SK-N-SH treated with all-trans-retinoic acid at 6 μM for 48 hours (cell line): ENCODE results near the gene AEBP2.

Experiments used
- ATAC-seq: fragments of 200-7000 bp; cut with Tn5 transposase; 3 replicates; pipeline ENCODE4 v1.9.1; 2020; ENCODE audit warnings: mild to moderate bottlenecking, moderate library complexity
- ARNTL ChIP-seq: fragments of 450-650 bp; formaldehyde crosslinking; IDR thresholded peaks from 2 replicates; pipeline ENCODE4 v1.5.0; 2020; ENCODE audit warnings: low read depth, mild to moderate bottlenecking, moderate library complexity, borderline replicate concordance
- BACH2 ChIP-seq: fragments of 250-450 bp; sonication (Bioruptor Pico); IDR thresholded peaks from 2 replicates; pipeline ENCODE4 v1.9.0; 2021; ENCODE audit warnings: mild to moderate bottlenecking, borderline replicate concordance
- ISL1 ChIP-seq: fragments of 250-450 bp; sonication (Bioruptor Pico); IDR thresholded peaks from 2 replicates; pipeline ENCODE4 v2.1.2; 2022; ENCODE audit warnings: mild to moderate bottlenecking, moderate library complexity
- OSR1 ChIP-seq: fragments of 250-450 bp; sonication (Bioruptor Pico); IDR thresholded peaks from 2 replicates; pipeline ENCODE4 v1.8.0; 2022; ENCODE audit warnings: moderate library complexity, mild to moderate bottlenecking, inconsistent platforms
- PATZ1 ChIP-seq: fragments of 250-450 bp; sonication (Bioruptor Pico); IDR thresholded peaks from 2 replicates; pipeline ENCODE4 v1.8.0; 2020; ENCODE audit warnings: mild to moderate bottlenecking, moderate library complexity, borderline replicate concordance
- POU6F1 ChIP-seq: fragments of 250-450 bp; sonication (Bioruptor Pico); IDR thresholded peaks from 2 replicates; pipeline ENCODE4 v1.8.0; 2021; ENCODE audit warnings: low read depth, mild to moderate bottlenecking, moderate library complexity, borderline replicate concordance
- RARB ChIP-seq: fragments of 250-450 bp; sonication (Bioruptor Pico); IDR thresholded peaks from 2 replicates; pipeline ENCODE4 v1.8.0; 2021; ENCODE audit warnings: mild to moderate bottlenecking, moderate library complexity
- SNAI2 ChIP-seq: fragments of 250-450 bp; sonication (Bioruptor Pico); IDR thresholded peaks from 2 replicates; pipeline ENCODE4 v1.5.0; 2020; ENCODE audit warnings: mild to moderate bottlenecking, moderate library complexity
- TCF4 ChIP-seq: fragments of 250-450 bp; sonication (Bioruptor Pico); IDR thresholded peaks from 2 replicates; pipeline ENCODE4 v1.8.0; 2021; ENCODE audit warnings: mild to moderate bottlenecking, moderate library complexity, borderline replicate concordance
- TOX ChIP-seq: fragments of 250-450 bp; sonication (Bioruptor Pico); IDR thresholded peaks from 2 replicates; pipeline ENCODE4 v1.8.0; 2021; ENCODE audit warnings: mild to moderate bottlenecking, moderate library complexity, borderline replicate concordance
- ZC3H10 ChIP-seq: fragments of 250-450 bp; sonication (Bioruptor Pico); IDR thresholded peaks from 2 replicates; pipeline ENCODE4 v1.5.1; 2021; ENCODE audit warnings: mild to moderate bottlenecking, moderate library complexity
- ZFP3 ChIP-seq: fragments of 250-450 bp; sonication (Bioruptor Pico); IDR thresholded peaks from 2 replicates; pipeline ENCODE4 v1.5.0; 2020; ENCODE audit warnings: mild to moderate bottlenecking, moderate library complexity
- ZFP30 ChIP-seq: fragments of 450-650 bp; formaldehyde crosslinking; IDR thresholded peaks from 2 replicates; pipeline ENCODE4 v1.5.0; 2022; ENCODE audit warnings: mild to moderate bottlenecking, moderate library complexity
- ZNF565 ChIP-seq: fragments of 450-650 bp; formaldehyde crosslinking; conservative IDR thresholded peaks from 2 replicates; pipeline ENCODE4 v1.5.0; 2020; ENCODE audit warnings: low read depth, mild to moderate bottlenecking, moderate library complexity
- ZNF70 ChIP-seq: fragments of 450-650 bp; formaldehyde crosslinking; IDR thresholded peaks from 2 replicates; pipeline ENCODE4 v1.5.0; 2020; ENCODE audit warnings: mild to moderate bottlenecking, moderate library complexity
- ZNF8 ChIP-seq: fragments of 450-650 bp; formaldehyde crosslinking; IDR thresholded peaks from 2 replicates; pipeline ENCODE4 v1.5.0; 2020; ENCODE audit warnings: mild to moderate bottlenecking, moderate library complexity
- TF ChIP-seq, protein P1 (sequence below): fragments of 250-450 bp; sonication (Bioruptor Pico); IDR thresholded peaks from 2 replicates; pipeline ENCODE4 v1.5.1; 2021; ENCODE audit warnings: mild to moderate bottlenecking, moderate library complexity
- TF ChIP-seq, protein P2 (sequence below): fragments of 250-450 bp; sonication (Bioruptor Pico); IDR thresholded peaks from 2 replicates; pipeline ENCODE4 v1.5.0; 2020; ENCODE audit warnings: mild to moderate bottlenecking, moderate library complexity
- TF ChIP-seq, protein P3 (sequence below): fragments of 250-450 bp; sonication (Bioruptor Pico); IDR thresholded peaks from 2 replicates; pipeline ENCODE4 v1.5.1; 2020; ENCODE audit warnings: low read depth, mild to moderate bottlenecking, moderate library complexity

AEBP2 gene

DNA sequence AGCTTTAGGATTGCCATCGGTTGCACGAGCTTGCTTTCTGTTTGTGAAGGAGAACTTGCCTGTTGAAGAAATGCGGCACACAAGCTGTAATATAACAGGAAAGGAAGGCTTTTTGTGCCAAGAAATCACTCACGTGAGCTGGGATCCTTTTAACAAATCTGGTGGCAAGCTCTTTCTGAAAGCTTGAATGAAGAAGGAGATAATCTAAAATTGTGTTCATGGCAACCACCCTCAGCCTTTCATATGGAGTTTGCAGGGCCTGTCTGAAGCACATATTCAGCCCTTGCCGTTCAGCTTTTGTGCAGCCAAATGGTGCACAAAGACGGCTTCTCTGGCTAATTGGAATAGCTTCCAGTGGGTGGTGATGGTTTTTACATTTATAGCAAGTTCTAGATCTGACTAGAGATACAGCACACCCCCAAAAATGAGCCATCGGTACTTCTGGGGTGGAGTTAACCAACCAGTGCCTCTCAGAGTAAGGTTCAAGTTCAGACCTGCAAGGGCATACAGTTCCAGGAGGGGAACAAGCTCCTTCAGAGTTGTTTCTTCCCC lies 107.4 kb downstream of the AEBP2 start:
- TF ChIP-seq PATZ1 (CRISPR knock-in tag) (no peak), ZNF565 (CRISPR knock-in tag) (no peak), TOX (CRISPR knock-in tag) (no peak), ZC3H10 (CRISPR knock-in tag) (no peak), ZFP3 (CRISPR knock-in tag) (no peak), POU6F1 (no peak), TCF4 (CRISPR knock-in tag) (no peak), BACH2 (CRISPR knock-in tag) (no peak)
- TF ChIP-seq, protein P1, sequence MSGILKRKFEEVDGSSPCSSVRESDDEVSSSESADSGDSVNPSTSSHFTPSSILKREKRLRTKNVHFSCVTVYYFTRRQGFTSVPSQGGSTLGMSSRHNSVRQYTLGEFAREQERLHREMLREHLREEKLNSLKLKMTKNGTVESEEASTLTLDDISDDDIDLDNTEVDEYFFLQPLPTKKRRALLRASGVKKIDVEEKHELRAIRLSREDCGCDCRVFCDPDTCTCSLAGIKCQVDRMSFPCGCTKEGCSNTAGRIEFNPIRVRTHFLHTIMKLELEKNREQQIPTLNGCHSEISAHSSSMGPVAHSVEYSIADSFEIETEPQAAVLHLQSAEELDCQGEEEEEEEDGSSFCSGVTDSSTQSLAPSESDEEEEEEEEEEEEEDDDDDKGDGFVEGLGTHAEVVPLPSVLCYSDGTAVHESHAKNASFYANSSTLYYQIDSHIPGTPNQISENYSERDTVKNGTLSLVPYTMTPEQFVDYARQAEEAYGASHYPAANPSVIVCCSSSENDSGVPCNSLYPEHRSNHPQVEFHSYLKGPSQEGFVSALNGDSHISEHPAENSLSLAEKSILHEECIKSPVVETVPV (CRISPR knock-in tag) = no peak
- TF ChIP-seq, protein P2, sequence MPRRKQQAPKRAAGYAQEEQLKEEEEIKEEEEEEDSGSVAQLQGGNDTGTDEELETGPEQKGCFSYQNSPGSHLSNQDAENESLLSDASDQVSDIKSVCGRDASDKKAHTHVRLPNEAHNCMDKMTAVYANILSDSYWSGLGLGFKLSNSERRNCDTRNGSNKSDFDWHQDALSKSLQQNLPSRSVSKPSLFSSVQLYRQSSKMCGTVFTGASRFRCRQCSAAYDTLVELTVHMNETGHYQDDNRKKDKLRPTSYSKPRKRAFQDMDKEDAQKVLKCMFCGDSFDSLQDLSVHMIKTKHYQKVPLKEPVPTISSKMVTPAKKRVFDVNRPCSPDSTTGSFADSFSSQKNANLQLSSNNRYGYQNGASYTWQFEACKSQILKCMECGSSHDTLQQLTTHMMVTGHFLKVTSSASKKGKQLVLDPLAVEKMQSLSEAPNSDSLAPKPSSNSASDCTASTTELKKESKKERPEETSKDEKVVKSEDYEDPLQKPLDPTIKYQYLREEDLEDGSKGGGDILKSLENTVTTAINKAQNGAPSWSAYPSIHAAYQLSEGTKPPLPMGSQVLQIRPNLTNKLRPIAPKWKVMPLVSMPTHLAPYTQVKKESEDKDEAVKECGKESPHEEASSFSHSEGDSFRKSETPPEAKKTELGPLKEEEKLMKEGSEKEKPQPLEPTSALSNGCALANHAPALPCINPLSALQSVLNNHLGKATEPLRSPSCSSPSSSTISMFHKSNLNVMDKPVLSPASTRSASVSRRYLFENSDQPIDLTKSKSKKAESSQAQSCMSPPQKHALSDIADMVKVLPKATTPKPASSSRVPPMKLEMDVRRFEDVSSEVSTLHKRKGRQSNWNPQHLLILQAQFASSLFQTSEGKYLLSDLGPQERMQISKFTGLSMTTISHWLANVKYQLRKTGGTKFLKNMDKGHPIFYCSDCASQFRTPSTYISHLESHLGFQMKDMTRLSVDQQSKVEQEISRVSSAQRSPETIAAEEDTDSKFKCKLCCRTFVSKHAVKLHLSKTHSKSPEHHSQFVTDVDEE (CRISPR knock-in tag) = no peak
- TF ChIP-seq, protein P3, sequence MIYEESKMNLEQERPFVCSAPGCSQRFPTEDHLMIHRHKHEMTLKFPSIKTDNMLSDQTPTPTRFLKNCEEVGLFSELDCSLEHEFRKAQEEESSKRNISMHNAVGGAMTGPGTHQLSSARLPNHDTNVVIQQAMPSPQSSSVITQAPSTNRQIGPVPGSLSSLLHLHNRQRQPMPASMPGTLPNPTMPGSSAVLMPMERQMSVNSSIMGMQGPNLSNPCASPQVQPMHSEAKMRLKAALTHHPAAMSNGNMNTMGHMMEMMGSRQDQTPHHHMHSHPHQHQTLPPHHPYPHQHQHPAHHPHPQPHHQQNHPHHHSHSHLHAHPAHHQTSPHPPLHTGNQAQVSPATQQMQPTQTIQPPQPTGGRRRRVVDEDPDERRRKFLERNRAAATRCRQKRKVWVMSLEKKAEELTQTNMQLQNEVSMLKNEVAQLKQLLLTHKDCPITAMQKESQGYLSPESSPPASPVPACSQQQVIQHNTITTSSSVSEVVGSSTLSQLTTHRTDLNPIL (CRISPR knock-in tag) = no peak
- peak; percentile 72 for ATAC-seq

DNA sequence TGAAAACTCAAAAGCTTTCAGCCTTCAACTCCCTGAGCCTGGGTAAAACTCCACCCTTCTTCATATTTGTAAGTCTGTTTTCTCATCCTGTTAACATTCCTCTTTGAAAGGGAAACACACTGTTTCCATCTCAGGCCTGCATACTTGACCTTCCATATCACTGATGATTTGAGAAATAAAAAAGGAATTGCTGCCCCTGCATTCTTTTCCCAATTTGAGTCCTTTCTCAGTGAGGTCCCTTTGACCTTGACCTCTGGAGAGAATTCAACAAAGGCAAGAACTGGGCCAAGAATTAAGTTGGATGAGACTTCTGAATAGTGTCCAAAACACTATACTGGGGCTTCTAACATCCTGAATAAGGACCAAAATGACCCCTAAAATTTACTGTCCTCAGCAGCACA lies 108.0 kb downstream of the AEBP2 start:
- peak; percentile 95 for ATAC-seq

GRCh38 chr12:19548834-19549233 lies 109.5 kb downstream of the AEBP2 start:
- no peak for ATAC-seq
- TF ChIP-seq ZFP30 = no peak

More for the DNA sequence above, 108.0 kb downstream of the AEBP2 start:
- TF ChIP-seq ISL1 (CRISPR knock-in tag) = peak; percentile 84
- TF ChIP-seq, protein P2 (CRISPR knock-in tag) = no peak
- TF ChIP-seq, all 23 proteins: peak for 1

GRCh38 chr12:19550626-19551025 lies 111.3 kb downstream of the AEBP2 start:
- no peak for ATAC-seq
- no peak for TF ChIP-seq TCF4 (CRISPR knock-in tag)
- no peak for TF ChIP-seq ZNF8 (CRISPR knock-in tag)
- TF ChIP-seq SNAI2 = no peak
- TF ChIP-seq ZFP30 = no peak
- TF ChIP-seq RARB = no peak
- TF ChIP-seq ZNF565 (CRISPR knock-in tag) = no peak
- TF ChIP-seq, protein P1 (CRISPR knock-in tag) = no peak
- TF ChIP-seq ZNF70 (CRISPR knock-in tag) = no peak
- TF ChIP-seq ISL1 (CRISPR knock-in tag) = no peak
- no peak for TF ChIP-seq ARNTL
- TF ChIP-seq ZFP3 (CRISPR knock-in tag) = no peak
- no peak for TF ChIP-seq OSR1 (CRISPR knock-in tag)
